HPDE6-E6E7 (cell line): ENCODE results near the gene GRIN2C.
A peak's percentile ranks its signal among the peaks of the same experiment; 100 is the strongest.
"Not testable (repeated sequence)": the region's sequence is repeated elsewhere in the genome, so short reads cannot be mapped to it uniquely, and the experiment has no call there.

Experiments used
- DNase-seq: peaks from one replicate; pipeline ENCODE4 v3.0.0; 2011; ENCODE audit warnings: missing footprints; ENCODE audit errors: extremely low spot score

Gene GRIN2C

GRCh38 chr17:74879308-74879707, 19.6 kb upstream of the GRIN2C start:
- DNase-seq: no peak

- no peak for DNase-seq
These were observed 19.0 kb upstream of the GRIN2C start for GRCh38 chr17:74878658-74879057.

GRCh38 chr17:74877592-74878548, 18.2 kb upstream of the GRIN2C start:
- peak; percentile 66 for DNase-seq

GRCh38 chr17:74875977-74876593, 16.4 kb upstream of the GRIN2C start:
- DNase-seq: no peak

DNA sequence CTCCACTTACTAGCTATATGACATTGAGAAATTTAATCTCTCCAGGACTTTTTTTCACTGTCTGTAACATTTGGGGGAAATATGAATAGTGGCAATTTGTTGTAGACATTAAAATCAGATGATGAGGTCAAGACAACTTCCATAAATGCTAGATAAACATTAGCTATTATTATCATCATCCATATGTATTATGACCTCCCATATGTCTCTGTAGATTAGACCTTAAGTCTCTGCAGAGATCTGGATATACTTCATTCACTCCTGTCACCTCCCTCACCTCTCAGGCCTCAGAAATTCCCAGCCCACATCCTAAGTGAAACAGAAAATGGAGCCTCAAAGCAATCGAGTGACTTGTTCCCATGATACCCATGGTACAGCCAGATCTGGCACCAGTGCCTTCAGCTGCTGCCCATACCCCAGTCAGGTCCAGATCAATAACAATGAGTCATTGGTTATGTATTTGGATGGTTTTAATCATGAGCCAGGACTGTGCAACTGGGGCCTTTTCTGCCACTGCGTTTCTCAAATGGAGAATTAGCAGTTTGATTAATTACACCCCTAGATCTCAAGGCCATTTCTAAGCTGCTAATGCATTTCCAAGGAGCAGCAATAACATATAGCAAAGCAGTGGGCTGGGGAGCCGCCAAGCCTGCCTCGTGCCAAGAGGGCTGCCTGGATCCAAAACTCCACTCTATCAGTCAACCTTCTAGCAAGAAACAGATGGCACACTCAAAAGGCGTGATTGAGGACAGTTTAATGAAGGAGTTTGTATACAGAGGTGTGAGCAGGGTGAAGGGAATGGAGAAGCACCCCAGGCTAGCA, 15.7 kb upstream of the GRIN2C start:
- DNase-seq: no peak

DNA sequence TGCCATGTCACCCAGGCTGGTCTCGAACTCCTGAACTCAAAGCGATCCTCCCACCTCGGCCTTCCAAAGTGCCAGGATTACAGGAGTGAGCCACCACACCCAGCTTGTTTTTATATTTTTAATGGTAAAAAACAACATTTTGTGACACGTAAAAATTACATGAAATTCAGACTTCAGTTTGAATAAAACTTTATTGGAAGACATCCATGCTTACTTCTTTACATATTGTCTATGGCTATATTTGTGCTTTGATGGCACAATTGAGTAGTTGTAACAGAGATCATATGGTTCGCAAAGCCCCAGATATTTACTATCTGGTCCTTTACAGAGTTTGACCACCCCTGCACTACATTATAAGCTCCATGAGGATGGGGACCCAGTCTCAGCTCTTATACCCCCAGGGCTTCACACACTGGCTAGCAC, 14.9 kb upstream of the GRIN2C start:
- no peak for DNase-seq

DNA sequence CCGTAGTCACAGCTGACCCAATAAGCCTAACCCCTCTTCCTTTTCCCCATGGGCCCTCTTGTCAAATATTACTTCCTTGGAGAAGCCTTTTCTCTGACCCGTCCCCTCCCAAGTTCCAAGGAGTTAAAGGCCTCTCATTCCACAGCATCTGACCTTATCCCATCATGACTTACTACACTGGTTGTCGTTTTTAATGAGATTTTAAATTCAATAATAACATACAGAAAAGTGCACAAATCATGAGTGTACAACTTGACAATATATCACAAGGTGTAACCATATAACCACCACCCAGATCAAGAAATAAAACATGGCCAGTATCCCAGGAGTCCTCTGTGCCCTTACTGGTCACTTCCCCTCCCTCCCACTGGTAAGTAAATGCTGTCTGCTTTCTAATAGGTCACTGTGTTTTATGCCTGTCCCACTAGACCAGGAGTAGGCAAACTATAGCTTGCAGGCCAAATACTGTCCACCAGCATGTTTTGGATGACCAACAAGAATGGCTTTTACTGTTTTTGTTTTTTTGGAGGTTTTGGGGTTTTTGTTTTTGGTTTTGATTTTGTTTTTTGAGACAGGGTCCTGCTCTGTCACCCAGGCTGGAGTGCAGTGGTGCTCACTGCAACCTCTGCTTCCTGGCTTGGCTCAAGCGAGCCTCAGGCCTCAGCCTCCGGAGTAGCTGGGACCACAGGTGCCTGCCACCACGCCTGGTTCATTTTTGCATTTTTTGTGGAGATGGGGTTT, 14.4 kb upstream of the GRIN2C start:
- DNase-seq: no peak

- DNase-seq: peak; percentile 99
These were observed 13.6 kb upstream of the GRIN2C start for GRCh38 chr17:74873037-74873873.

DNA sequence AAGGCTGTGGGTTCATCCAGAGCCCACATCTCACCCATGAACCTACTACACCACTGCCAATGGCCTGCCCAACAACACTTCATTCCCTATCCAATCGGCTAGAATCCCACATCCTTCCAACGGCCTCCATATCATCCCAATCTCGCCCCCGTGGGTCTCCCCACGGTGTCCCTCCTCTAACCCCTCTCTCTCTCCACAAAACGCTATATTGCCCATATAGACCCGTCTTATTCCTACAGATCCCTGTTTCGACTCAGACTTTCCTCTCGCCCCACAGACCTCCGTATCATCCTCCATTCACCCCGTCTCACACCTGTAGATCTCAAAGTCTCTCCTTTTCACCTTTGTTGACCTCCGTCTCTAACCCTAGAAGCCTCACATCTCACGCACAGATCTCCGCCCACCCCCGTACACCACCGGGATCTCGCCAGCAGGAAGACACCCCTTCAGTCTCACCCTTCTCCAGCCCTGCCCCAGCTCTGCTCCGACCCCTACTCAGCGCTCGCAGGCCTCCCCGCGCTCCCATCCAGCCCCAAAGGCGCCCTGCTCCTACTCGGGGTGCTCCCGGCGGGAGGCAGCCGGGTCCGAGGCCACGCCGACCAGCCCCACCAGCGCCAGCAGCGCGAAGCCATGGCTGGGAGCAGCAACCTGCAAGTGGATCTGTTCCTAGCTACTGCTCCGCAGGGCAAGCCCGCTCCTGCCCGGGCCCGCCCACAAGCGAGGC, 12.8 kb upstream of the GRIN2C start, which contains the start of gene FDXR:
Gene FDXR, minus strand, starts transcription at position 682 of the 724 bp plus-strand sequence. Its CDS starts 50 bp downstream, at position 632.
- no peak for DNase-seq

- DNase-seq: no peak
These were observed 11.8 kb upstream of the GRIN2C start for GRCh38 chr17:74871356-74872076.

- DNase-seq: no peak
These were observed 10.8 kb upstream of the GRIN2C start for GRCh38 chr17:74870512-74870911.

- DNase-seq: not testable (repeated sequence)
These were observed 10.3 kb upstream of the GRIN2C start for GRCh38 chr17:74870028-74870427.

DNA sequence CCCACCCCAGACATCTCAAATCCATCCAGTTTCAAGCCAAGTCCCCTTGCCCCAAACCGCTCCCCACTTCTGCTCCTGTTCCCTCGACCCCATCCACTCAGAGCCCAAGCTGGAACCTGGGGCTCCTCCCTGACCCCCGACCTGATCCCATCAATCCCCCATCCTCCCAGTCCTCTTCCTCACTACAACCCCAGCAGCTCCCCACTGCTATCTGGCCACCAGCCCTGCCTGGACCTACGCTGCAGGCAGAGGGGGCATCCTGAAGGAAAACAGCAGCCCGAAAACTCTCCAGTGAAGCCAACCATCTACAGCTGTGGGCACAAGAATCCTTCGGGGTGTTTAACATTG, 9.2 kb upstream of the GRIN2C start:
- no peak for DNase-seq

DNA sequence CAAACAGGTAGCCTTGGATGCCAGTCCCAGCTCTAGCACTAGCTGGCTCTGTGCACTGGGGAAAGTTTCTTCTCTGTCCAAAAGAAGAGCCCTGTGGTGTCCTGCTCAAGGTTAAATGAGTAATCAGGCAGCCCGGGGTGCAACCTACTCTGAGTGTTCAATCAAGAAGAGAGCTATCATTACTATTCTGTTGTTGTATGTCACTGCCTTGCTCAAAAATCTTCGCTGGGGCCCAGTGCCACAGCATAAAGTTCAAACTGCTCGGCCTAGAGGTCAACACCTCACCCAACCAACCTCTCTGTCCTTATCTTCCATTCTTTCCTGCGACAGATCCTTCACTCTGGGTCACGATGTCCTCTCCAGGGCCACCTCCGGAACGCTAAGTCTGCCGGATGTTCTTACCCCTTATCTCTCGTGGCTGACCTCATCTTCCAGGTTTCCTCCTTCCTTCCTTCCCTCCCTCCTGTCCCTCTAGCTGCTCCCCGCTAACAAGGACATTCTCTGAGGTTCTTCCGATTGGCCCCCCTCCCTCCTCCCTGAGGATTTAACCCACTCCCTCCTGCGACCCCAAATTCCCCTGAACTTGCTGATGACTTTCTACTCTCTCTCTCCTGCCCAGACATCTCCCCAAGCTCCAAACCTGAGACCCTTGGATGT, 8.7 kb upstream of the GRIN2C start:
- DNase-seq: no peak

- no peak for DNase-seq
These were observed 6.6 kb upstream of the GRIN2C start for GRCh38 chr17:74866198-74866835.

DNA sequence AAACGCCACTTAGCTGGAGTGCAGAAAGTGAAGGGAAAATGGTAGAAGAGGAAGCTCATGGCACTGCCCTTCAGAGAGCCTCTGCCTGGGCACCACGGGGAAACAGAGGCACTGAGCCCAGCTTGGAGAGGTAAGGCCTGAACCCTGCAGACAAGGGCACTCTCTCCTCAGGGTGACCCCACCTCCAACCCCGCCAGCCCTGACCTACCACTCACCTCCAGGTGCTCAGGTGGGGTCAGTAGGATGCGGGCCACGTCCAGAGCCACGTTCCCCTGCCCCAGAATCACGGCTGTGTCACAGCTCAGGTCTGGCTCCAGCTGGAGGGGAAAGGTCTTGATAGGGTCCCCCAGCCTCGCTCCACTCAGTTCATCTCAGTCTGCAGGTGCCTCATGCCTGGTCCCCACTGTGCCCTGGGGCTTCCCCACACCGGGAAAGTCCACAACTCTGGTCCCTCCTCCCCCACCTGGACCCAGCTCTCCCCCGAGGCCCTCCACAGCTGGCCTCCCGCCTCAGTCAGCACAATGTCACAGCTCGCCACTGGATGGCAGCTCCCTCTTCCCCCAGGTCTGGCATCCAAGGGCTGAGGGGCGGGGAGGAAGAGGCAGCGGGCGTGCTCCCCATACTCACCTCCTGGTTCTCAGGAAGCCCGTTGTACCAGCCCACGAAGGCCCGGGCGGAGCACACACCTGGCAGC, 6.0 kb upstream of the GRIN2C start:
- DNase-seq: no peak

- DNase-seq: peak; percentile 51
These were observed 5.2 kb upstream of the GRIN2C start for GRCh38 chr17:74864866-74865395.
